ENCODE results near the gene VPS52.
A peak's percentile ranks its signal among the peaks of the same experiment; 100 is the strongest.

The VPS52 gene

GRCh38 chr6:33271468-33272274, at the start of gene VPS52, which contains the start of gene RPS18:
VPS52 (minus strand) TSS chr6:33271876; CDS start chr6:33271675, 201 bp downstream.
RPS18 (plus strand) TSS chr6:33272075; CDS start chr6:33272120, 45 bp downstream.
- DNase-seq (ENCODE audit: low read depth): peak; percentile 88

GRCh38 chr6:33321227-33321626, 49.6 kb upstream of the VPS52 start:
- no peak for DNase-seq (ENCODE audit: low read depth)

GRCh38 chr6:33320315-33321181, 48.9 kb upstream of the VPS52 start:
- DNase-seq (ENCODE audit: low read depth): no peak

- DNase-seq (ENCODE audit: low read depth): no peak
These were observed 48.3 kb upstream of the VPS52 start for GRCh38 chr6:33319939-33320314.

GRCh38 chr6:33318426-33319073, 46.9 kb upstream of the VPS52 start:
- DNase-seq (ENCODE audit: low read depth): no peak

- peak; percentile 90 for DNase-seq (ENCODE audit: low read depth)
These were observed 46.2 kb upstream of the VPS52 start, which contains the start of gene ZBTB22 for GRCh38 chr6:33317669-33318425. ZBTB22 (minus strand) TSS chr6:33317744; CDS start chr6:33316916, 828 bp downstream.

GRCh38 chr6:33317419-33317668, 45.7 kb upstream of the VPS52 start:
- DNase-seq (ENCODE audit: low read depth): peak; percentile 45

GRCh38 chr6:33316603-33317418, 45.1 kb upstream of the VPS52 start:
- DNase-seq (ENCODE audit: low read depth): no peak

- DNase-seq (ENCODE audit: low read depth): no peak
These were observed 44.3 kb upstream of the VPS52 start for GRCh38 chr6:33315793-33316602.

GRCh38 chr6:33314943-33315792, 43.5 kb upstream of the VPS52 start:
- no peak for DNase-seq (ENCODE audit: low read depth)

- peak; percentile 55 for DNase-seq (ENCODE audit: low read depth)
These were observed 42.9 kb upstream of the VPS52 start for GRCh38 chr6:33314515-33314942.

GRCh38 chr6:33313709-33314514, 42.2 kb upstream of the VPS52 start, which contains the start of gene TAPBP:
TAPBP (minus strand) TSS chr6:33314078; CDS start chr6:33314041, 37 bp downstream.
- peak; percentile 78 for DNase-seq (ENCODE audit: low read depth)

- DNase-seq (ENCODE audit: low read depth): no peak
These were observed 41.5 kb upstream of the VPS52 start for GRCh38 chr6:33313105-33313708.

GRCh38 chr6:33312361-33313104, 40.9 kb upstream of the VPS52 start:
- peak; percentile 72 for DNase-seq (ENCODE audit: low read depth)

GRCh38 chr6:33306356-33306755, 34.7 kb upstream of the VPS52 start:
- no peak for DNase-seq (ENCODE audit: low read depth)

GRCh38 chr6:33305052-33305451, 33.4 kb upstream of the VPS52 start:
- DNase-seq (ENCODE audit: low read depth): no peak

- no peak for DNase-seq (ENCODE audit: low read depth)
These were observed 32.5 kb upstream of the VPS52 start for GRCh38 chr6:33304216-33304615.

Measured in stimulated activated CD8-positive, alpha-beta memory T cell treated with anti-CD3 and anti-CD28 coated beads, Interleukin-12 subunit alpha, Interleukin-12 subunit beta, amount 100 ng/mL, for 1 hour (primary cell).